Astrocyte of the spinal cord (primary cell): ENCODE results near the gene FEZ2.

ENCODE experiments used
- DNase-seq: peaks from one replicate; pipeline ENCODE4 v3.0.0; 2011; ENCODE audit warnings: low read depth, low spot score
- H3K4me3 ChIP-seq: 2 replicates; pipeline ENCODE4 v1.5.1; 2011; ENCODE audit warnings: low read depth, mild to moderate bottlenecking, low read length, moderate library complexity
- in situ Hi-C: cut with HindIII; loops from 2 replicates; pipeline ENCODE4 v1.10.0; 2017; ENCODE audit warnings: low sequenced_read_pairs
- TF ChIP-seq, protein P1 (sequence below): IDR thresholded peaks from 2 replicates; pipeline ENCODE4 v1.5.1; 2012; ENCODE audit warnings: low read depth, mild to moderate bottlenecking, low read length, inconsistent platforms

The FEZ2 gene

DNA sequence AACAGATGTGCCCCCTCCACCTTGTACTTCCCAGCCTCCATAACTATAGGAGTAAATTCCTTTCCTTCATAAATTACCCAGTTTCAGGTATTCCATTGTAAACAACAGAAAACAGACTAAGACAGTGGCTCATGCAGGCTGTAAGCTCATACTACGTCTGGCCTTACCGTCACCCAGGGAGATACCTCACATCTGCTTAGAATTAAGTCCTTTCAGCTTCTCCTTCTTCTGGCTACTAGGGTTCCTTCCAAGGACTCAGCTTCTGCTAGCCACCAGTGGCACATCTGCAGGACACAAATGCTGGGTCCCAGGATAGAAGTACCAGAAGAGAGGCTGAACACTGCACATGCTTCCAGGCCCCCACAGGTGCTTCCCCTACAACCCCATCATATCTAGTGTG is 22.4 kb upstream of the FEZ2 start:
- in situ Hi-C loops, result no loop called here
- DNase-seq, result no peak
- H3K4me3 ChIP-seq, result no peak overlapping the region
- TF ChIP-seq, protein P1, sequence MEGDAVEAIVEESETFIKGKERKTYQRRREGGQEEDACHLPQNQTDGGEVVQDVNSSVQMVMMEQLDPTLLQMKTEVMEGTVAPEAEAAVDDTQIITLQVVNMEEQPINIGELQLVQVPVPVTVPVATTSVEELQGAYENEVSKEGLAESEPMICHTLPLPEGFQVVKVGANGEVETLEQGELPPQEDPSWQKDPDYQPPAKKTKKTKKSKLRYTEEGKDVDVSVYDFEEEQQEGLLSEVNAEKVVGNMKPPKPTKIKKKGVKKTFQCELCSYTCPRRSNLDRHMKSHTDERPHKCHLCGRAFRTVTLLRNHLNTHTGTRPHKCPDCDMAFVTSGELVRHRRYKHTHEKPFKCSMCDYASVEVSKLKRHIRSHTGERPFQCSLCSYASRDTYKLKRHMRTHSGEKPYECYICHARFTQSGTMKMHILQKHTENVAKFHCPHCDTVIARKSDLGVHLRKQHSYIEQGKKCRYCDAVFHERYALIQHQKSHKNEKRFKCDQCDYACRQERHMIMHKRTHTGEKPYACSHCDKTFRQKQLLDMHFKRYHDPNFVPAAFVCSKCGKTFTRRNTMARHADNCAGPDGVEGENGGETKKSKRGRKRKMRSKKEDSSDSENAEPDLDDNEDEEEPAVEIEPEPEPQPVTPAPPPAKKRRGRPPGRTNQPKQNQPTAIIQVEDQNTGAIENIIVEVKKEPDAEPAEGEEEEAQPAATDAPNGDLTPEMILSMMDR, result no peak

DNA sequence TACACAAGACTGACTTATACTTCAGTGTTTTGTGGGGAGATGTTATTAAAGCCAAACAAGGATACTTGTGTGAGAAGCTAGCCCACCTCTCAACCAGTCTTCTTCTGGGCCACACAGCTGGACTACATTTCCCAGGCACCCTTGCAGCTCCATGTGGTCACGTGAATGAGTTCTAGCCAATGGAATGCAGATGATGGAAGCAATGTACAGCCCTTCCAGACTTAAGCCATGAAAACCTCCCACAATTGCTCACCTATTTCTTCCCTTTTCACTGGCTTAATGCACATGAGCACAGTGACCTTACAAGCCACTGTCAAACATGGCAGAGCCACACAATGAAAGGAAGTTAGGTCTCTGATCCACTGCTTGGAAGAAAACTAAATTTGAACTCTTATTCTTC is 20.4 kb upstream of the FEZ2 start:
- no peak overlapping the region for H3K4me3 ChIP-seq
- in situ Hi-C loops, result no loop called here
- peak; percentile 77 for DNase-seq
- TF ChIP-seq, protein P1, result no peak

DNA sequence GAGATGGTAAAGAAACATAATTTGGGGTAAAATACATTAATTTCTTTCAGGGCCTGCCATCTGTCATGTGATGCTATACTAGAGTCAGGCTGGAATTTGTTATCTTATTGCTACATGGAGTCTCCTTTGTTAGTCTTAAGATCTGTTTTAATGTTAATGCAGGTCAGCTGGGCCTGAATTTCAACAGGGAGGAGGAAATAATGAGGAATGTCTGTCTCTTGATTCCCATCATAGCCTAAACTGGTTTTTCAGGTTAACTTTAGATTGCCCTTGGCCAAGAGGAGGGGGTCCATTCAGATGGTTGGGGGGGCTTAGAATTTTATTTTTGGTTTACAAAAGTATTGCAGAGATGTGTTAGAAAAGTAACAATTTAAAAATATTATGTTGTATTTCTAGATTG is 19.0 kb upstream of the FEZ2 start:
- no peak overlapping the region for H3K4me3 ChIP-seq
- TF ChIP-seq, protein P1, result no peak
- in situ Hi-C loops, result no loop called here
- DNase-seq, result no peak

DNA sequence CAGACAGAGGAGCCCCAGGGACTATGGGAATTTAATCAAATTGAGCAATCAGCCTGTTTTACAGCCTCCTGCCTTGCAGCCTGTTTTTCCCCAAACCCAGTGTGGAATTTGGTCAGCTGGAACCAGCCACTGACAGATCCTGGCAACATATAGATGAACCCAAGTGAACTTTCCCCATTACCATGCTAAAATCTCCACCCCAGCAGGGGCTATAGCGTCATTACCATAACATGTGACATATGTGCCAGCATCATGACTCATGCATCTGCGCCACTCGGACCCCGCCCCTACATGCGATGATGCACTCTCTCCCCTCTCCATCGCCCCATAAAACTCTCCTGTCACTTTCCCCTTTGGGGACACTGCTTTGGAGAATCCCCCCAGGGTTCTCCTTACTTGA is 17.3 kb upstream of the FEZ2 start:
- peak; percentile 20 for DNase-seq
- TF ChIP-seq, protein P1, result no peak
- in situ Hi-C loops, result no loop called here
- H3K4me3 ChIP-seq, result no peak overlapping the region

DNA sequence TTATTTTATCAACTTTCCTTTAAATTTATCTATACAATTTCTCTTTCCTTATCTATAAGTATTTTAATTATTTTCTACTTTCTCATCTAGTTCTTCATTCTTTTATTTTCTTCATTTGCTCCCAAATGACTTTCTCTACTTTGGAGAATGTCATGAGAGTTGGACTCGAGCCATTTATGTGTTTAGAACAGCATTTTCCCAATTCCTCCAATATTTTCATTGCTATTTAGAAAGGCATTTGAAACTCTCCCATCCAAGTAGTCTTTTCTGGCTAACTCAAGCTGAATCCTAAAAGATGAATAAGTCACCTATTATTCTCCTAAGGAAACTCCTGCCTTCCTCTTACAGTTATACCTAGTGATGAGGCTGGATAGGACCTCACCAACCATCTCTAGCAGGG is 15.8 kb upstream of the FEZ2 start:
- in situ Hi-C loops, result no loop called here
- no peak overlapping the region for H3K4me3 ChIP-seq
- TF ChIP-seq, protein P1, result no peak
- no peak for DNase-seq

DNA sequence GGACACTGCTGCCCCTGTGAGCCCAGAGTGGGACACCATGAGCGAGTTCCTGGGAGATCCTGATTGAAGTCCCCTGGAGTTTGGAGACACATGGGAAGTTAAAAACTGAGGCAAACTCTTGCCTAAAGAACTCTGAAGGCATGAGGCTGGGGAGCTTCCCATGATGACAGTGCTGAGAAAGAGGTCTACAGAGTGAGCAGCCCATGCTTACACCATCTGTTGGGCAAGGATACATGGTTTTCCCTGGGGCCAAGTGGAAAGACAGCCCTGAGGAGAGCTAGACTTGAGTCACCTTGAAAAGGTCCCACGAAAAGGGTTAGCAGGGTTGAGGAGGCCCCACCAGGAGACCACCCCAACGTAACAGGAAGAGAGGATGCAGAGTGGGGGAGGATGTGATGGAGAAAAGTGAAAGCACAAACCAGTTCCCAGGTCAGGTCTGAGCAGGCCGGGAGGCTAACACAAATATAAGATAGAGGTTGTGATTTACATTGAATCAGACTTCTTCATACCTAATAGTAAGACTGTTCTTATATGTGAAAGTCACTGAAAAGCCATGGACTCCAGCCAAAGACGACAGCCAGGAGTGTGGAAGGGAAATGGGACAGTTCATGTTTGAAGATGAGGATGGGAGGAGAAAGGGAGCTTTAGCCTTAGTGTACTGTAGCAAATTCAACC is 13.5 kb upstream of the FEZ2 start:
- no peak overlapping the region for H3K4me3 ChIP-seq
- in situ Hi-C loops, result no loop called here
- TF ChIP-seq, protein P1, result no peak
- no peak for DNase-seq

DNA sequence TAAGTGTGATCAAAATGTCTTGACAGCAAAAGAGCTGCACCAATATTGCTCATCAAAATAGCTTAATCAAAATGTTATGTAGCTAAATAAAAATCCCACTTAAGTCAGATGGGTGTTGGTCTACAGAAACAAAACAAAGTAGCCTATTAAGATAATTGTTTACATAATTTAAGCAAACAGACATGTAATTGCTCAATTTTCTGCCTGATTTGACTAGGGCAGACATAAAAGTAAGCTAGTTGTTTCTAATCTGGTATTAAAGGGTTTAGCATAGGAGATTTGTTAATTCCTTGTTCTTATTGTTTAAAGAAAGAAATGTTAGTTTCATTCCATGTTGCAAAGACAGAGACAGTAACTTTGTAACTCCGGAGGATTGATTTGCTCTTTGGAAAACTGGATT is 11.5 kb upstream of the FEZ2 start:
- TF ChIP-seq, protein P1, result no peak
- in situ Hi-C loops, result no loop called here
- H3K4me3 ChIP-seq, result no peak overlapping the region
- no peak for DNase-seq
